KMS-11 (cell line): ENCODE measurements around the gene SKA3.
"Not testable (repeated sequence)": the region's sequence is repeated elsewhere in the genome, so short reads cannot be mapped to it uniquely, and the experiment has no call there.

Experiments used
- H2AFZ ChIP-seq: fragments of 200-600 bp; sonication (generic); 2 replicates; pipeline ENCODE4 v1.6.1; 2016; ENCODE audit warnings: antibody characterized with exemption, mixed run types, low read depth
- H3K27ac ChIP-seq: fragments of 200-600 bp; sonication (generic); 2 replicates; pipeline ENCODE4 v1.6.1; 2016; ENCODE audit warnings: mild to moderate bottlenecking, mixed run types
- H3K27me3 ChIP-seq: fragments of 200-600 bp; sonication (generic); 2 replicates; pipeline ENCODE4 v1.6.1; 2017; ENCODE audit warnings: mild to moderate bottlenecking, low read depth, mixed run types, moderate library complexity; ENCODE audit not compliant: insufficient read depth
- H3K36me3 ChIP-seq: fragments of 200-600 bp; sonication (generic); 2 replicates; pipeline ENCODE4 v1.6.1; 2017; ENCODE audit warnings: mild to moderate bottlenecking, mixed run types; ENCODE audit not compliant: insufficient read depth
- H3K4me1 ChIP-seq: fragments of 200-600 bp; sonication (generic); 2 replicates; pipeline ENCODE4 v1.6.1; 2016; ENCODE audit warnings: mild to moderate bottlenecking, low read depth, mixed run types; ENCODE audit not compliant: poor library complexity, severe bottlenecking
- H3K4me2 ChIP-seq: fragments of 200-600 bp; sonication (generic); 2 replicates; pipeline ENCODE4 v1.7.0; 2016; ENCODE audit warnings: mild to moderate bottlenecking, mixed run types
- H3K4me3 ChIP-seq: fragments of 200-600 bp; sonication (generic); IDR thresholded peaks from 2 replicates; pipeline ENCODE4 v1.6.1; 2017; ENCODE audit warnings: low read depth, low read length, mixed read lengths; ENCODE audit not compliant: insufficient read depth
- H3K79me2 ChIP-seq: fragments of 200-600 bp; sonication (generic); 2 replicates; pipeline ENCODE4 v1.6.1; 2016; ENCODE audit warnings: low read depth, mixed run types; ENCODE audit not compliant: insufficient read depth
- H3K9ac ChIP-seq: fragments of 200-600 bp; sonication (generic); 2 replicates; pipeline ENCODE4 v1.6.1; 2016; ENCODE audit warnings: mild to moderate bottlenecking, mixed run types
- H4K20me1 ChIP-seq: fragments of 200-600 bp; sonication (generic); 2 replicates; pipeline ENCODE4 v1.6.1; 2016; ENCODE audit warnings: mild to moderate bottlenecking, mixed run types; ENCODE audit not compliant: insufficient read depth
- TF ChIP-seq, protein P1 (sequence below): fragments of 200-600 bp; sonication (generic); conservative IDR thresholded peaks from 2 replicates; pipeline ENCODE4 v1.6.1; 2017; ENCODE audit warnings: low read depth, mild to moderate bottlenecking, antibody characterized with exemption, low read length, moderate library complexity, mixed read lengths

The SKA3 gene

GRCh38 chr13:21218351-21219035, 42.1 kb upstream of the SKA3 start:
- Histone ChIP-seq H3K4me3 (no peak overlapping the region), H3K4me1 (peaks cover 36% of the 10 kb centered on the region), H3K27ac (peak overlapping the region; percentile 99), H3K9ac (peak overlapping the region; percentile 65), H4K20me1 (no peaks in the 10 kb centered on the region), H2AFZ (peak overlapping the region; percentile 34), H3K27me3 (no peaks in the 10 kb centered on the region), H3K36me3 (no peaks in the 10 kb centered on the region), H3K4me2 (peak overlapping the region; percentile 85), H3K79me2 (no peaks in the 10 kb centered on the region)
- TF ChIP-seq, protein P1, sequence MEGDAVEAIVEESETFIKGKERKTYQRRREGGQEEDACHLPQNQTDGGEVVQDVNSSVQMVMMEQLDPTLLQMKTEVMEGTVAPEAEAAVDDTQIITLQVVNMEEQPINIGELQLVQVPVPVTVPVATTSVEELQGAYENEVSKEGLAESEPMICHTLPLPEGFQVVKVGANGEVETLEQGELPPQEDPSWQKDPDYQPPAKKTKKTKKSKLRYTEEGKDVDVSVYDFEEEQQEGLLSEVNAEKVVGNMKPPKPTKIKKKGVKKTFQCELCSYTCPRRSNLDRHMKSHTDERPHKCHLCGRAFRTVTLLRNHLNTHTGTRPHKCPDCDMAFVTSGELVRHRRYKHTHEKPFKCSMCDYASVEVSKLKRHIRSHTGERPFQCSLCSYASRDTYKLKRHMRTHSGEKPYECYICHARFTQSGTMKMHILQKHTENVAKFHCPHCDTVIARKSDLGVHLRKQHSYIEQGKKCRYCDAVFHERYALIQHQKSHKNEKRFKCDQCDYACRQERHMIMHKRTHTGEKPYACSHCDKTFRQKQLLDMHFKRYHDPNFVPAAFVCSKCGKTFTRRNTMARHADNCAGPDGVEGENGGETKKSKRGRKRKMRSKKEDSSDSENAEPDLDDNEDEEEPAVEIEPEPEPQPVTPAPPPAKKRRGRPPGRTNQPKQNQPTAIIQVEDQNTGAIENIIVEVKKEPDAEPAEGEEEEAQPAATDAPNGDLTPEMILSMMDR = no peak

- Histone ChIP-seq H3K79me2 (no peaks in the 10 kb centered on the region), H2AFZ (no peak overlapping the region), H3K36me3 (no peaks in the 10 kb centered on the region), H3K4me1 (peaks cover 36% of the 10 kb centered on the region), H3K4me2 (no peak overlapping the region), H3K27ac (no peak overlapping the region), H4K20me1 (no peaks in the 10 kb centered on the region), H3K9ac (no peak overlapping the region), H3K27me3 (no peaks in the 10 kb centered on the region), H3K4me3 (no peak overlapping the region)
- TF ChIP-seq, protein P1 = no peak
These were observed 40.0 kb upstream of the SKA3 start for GRCh38 chr13:21216332-21216731.

- not testable (repeated sequence) for H3K36me3 ChIP-seq, H3K4me3 ChIP-seq, H4K20me1 ChIP-seq, H3K4me2 ChIP-seq, H3K27me3 ChIP-seq, H2AFZ ChIP-seq, H3K79me2 ChIP-seq, H3K9ac ChIP-seq, H3K27ac ChIP-seq
- peaks cover 35% of the 10 kb centered on the region for H3K4me1 ChIP-seq
These were observed 39.1 kb upstream of the SKA3 start for GRCh38 chr13:21215419-21215818.

DNA sequence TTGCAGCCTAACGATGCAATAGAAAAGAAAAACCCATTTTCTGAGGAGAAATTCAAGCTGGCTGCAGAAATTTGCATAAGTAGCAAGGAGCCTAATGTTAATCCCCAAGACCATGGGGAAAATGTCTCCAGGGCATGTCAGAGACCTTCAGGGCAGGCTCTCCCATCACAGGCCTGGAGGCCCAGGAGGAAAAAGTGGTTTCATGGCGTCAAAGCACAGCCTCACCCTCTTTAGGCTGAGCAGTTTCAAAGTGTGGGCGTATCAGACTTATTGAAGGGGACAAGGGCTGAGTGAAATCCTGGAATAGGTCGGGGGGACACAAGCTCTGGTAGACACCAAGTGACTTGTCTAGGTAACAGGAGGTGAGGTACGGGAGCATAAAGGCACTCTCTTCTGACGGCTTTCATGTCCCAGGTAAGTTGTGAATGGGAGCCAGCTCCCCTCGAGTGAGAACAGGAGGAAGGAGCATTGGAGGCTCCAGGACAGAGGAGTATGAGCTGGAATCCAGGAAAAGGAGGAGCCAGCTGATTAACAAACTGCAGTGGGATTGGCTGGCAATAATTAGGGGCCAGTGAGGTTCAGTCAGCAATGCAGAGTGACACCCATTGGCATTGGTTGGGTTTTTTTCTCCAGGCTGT, 35.9 kb upstream of the SKA3 start:
- no peak overlapping the region for H2AFZ ChIP-seq
- H3K4me1 ChIP-seq = peaks cover 5% of the 10 kb centered on the region
- H3K79me2 ChIP-seq = no peaks in the 10 kb centered on the region
- no peak overlapping the region for H3K27ac ChIP-seq
- H4K20me1 ChIP-seq = no peaks in the 10 kb centered on the region
- no peak overlapping the region for H3K4me3 ChIP-seq
- TF ChIP-seq, protein P1 = no peak
- no peaks in the 10 kb centered on the region for H3K27me3 ChIP-seq
- H3K36me3 ChIP-seq = no peaks in the 10 kb centered on the region
- no peak overlapping the region for H3K9ac ChIP-seq
- no peak overlapping the region for H3K4me2 ChIP-seq

- no peak overlapping the region for H3K9ac ChIP-seq
- no peak overlapping the region for H3K27ac ChIP-seq
- no peak overlapping the region for H3K4me2 ChIP-seq
- H3K27me3 ChIP-seq = no peaks in the 10 kb centered on the region
- H3K79me2 ChIP-seq = no peaks in the 10 kb centered on the region
- TF ChIP-seq, protein P1 = no peak
- H3K36me3 ChIP-seq = no peaks in the 10 kb centered on the region
- H4K20me1 ChIP-seq = no peaks in the 10 kb centered on the region
- H2AFZ ChIP-seq = no peak overlapping the region
- H3K4me3 ChIP-seq = no peak overlapping the region
- no peaks in the 10 kb centered on the region for H3K4me1 ChIP-seq
These were observed 32.4 kb upstream of the SKA3 start for GRCh38 chr13:21208652-21209154.
